HepG2 (cell line): ENCODE measurements around the gene TAF1C. TPM values are rescaled to one million over a fixed set of nuclear protein-coding genes. Genes with fewer than 3 reads are reported as not detected.
A peak's percentile ranks its signal among the peaks of the same experiment; 100 is the strongest.

Experiments used
- ATM ChIP-seq: fragments of 450-650 bp; IDR thresholded peaks from 2 replicates; pipeline ENCODE4 v1.7.1; 2017; ENCODE audit warnings: mild to moderate bottlenecking, borderline replicate concordance
- BHLHE40 ChIP-seq: IDR thresholded peaks from 2 replicates; pipeline ENCODE4 v1.6.1; 2011; ENCODE audit warnings: low read length, improper control_type of control experiment
- BORCS8-MEF2B ChIP-seq: sonication (generic); formaldehyde crosslinking; IDR thresholded peaks from 2 replicates; pipeline ENCODE4 v1.8.0; 2022; ENCODE audit warnings: mild to moderate bottlenecking, missing genetic modification reagents
- BRCA1 ChIP-seq: sonication (generic); formaldehyde crosslinking; IDR thresholded peaks from 2 replicates; pipeline ENCODE4 v1.4.0; 2020; ENCODE audit warnings: missing genetic modification reagents
- BRD4 ChIP-seq: sonication (generic); formaldehyde crosslinking; IDR thresholded peaks from 2 replicates; pipeline ENCODE4 v1.4.0; 2020; ENCODE audit warnings: missing genetic modification reagents
- HDAC2 ChIP-seq: sonication (generic); formaldehyde crosslinking; IDR thresholded peaks from 2 replicates; pipeline ENCODE4 v1.4.0; 2020; ENCODE audit warnings: missing genetic modification reagents
- IKZF5 ChIP-seq: IDR thresholded peaks from 2 replicates; pipeline ENCODE4 v1.6.1; 2018; ENCODE audit warnings: missing genetic modification reagents, mild to moderate bottlenecking, missing compliant biosample characterization
- KDM2A ChIP-seq: sonication (generic); formaldehyde crosslinking; IDR thresholded peaks from 2 replicates; pipeline ENCODE4 v1.4.0; 2020; ENCODE audit warnings: low read depth, missing genetic modification reagents, borderline replicate concordance
- KDM5B ChIP-seq: sonication (generic); formaldehyde crosslinking; IDR thresholded peaks from 2 replicates; pipeline ENCODE4 v1.4.0; 2020; ENCODE audit warnings: missing genetic modification reagents, mild to moderate bottlenecking, borderline replicate concordance
- NFKB2 ChIP-seq: sonication (generic); formaldehyde crosslinking; IDR thresholded peaks from 2 replicates; pipeline ENCODE4 v1.4.0; 2020; ENCODE audit warnings: missing genetic modification reagents, borderline replicate concordance
- NPAS2 ChIP-seq: sonication (generic); formaldehyde crosslinking; IDR thresholded peaks from 2 replicates; pipeline ENCODE4 v1.8.0; 2022; ENCODE audit warnings: mild to moderate bottlenecking, missing genetic modification reagents, borderline replicate concordance
- NR3C1 ChIP-seq: sonication (generic); formaldehyde crosslinking; IDR thresholded peaks from 2 replicates; pipeline ENCODE4 v1.4.0; 2020; ENCODE audit warnings: missing genetic modification reagents
- RARA ChIP-seq: IDR thresholded peaks from 2 replicates; pipeline ENCODE4 v1.6.1; 2016; ENCODE audit warnings: missing genetic modification reagents, missing compliant biosample characterization
- RXRA ChIP-seq: sonication (generic); formaldehyde crosslinking; IDR thresholded peaks from 2 replicates; pipeline ENCODE4 v1.5.1; 2020; ENCODE audit warnings: missing genetic modification reagents
- SAP130 ChIP-seq: IDR thresholded peaks from 2 replicates; pipeline ENCODE4 v1.6.1; 2016; ENCODE audit warnings: low read depth
- SRSF1 ChIP-seq: fragments of 200-400 bp; formaldehyde crosslinking; optimal IDR thresholded peaks from 2 replicates; pipeline ENCODE3; 2017; ENCODE audit warnings: mild to moderate bottlenecking, low read depth, low read length, moderate library complexity
- ZBTB44 ChIP-seq: sonication (generic); formaldehyde crosslinking; IDR thresholded peaks from 2 replicates; pipeline ENCODE4 v1.4.0; 2020; ENCODE audit warnings: missing genetic modification reagents
- ZFP82 ChIP-seq: sonication (generic); formaldehyde crosslinking; IDR thresholded peaks from 2 replicates; pipeline ENCODE4 v1.5.1; 2020; ENCODE audit warnings: mild to moderate bottlenecking, missing genetic modification reagents, borderline replicate concordance
- ZMAT3 ChIP-seq: sonication (generic); formaldehyde crosslinking; conservative IDR thresholded peaks from 2 replicates; pipeline ENCODE4 v1.7.0; 2021; ENCODE audit warnings: missing genetic modification reagents
- ZNF607 ChIP-seq: sonication (generic); formaldehyde crosslinking; IDR thresholded peaks from 2 replicates; pipeline ENCODE4 v1.5.1; 2020; ENCODE audit warnings: missing genetic modification reagents, mild to moderate bottlenecking, borderline replicate concordance
- ZNF704 ChIP-seq: sonication (generic); formaldehyde crosslinking; IDR thresholded peaks from 2 replicates; pipeline ENCODE4 v1.8.1; 2023; ENCODE audit warnings: mild to moderate bottlenecking, inconsistent platforms, moderate library complexity, missing genetic modification reagents, borderline replicate concordance
- ZNF816 ChIP-seq: sonication (generic); formaldehyde crosslinking; IDR thresholded peaks from 2 replicates; pipeline ENCODE4 v1.8.0; 2022; ENCODE audit warnings: missing genetic modification reagents, mild to moderate bottlenecking, borderline replicate concordance
- polyA plus RNA-seq, 8 experiments: library from polyadenylated mRNA; depleted of rRNA in 3 of 8; stranded (reverse) in 7 of 8; unstranded in 1 of 8; fragments of >200 nt; fragmentation: Illumina TruSeq in 4 of 8; extraction: Trizol in 4 of 8; gene quantifications; 2 replicates each; pipeline versions ENCODE4 v1.2.1 to v1.2.3, GENCODE V29; 2011 to 2016; ENCODE audit warnings: low read depth in 4 of 8, missing spikeins in 1 of 8, mixed read lengths in 1 of 8; ENCODE audit not compliant: insufficient read depth in 1 of 8
- total RNA-seq, 5 experiments: library from RNA; depleted of rRNA; stranded (reverse); fragments of >200 nt; fragmentation: Illumina TruSeq; extraction: Trizol; gene quantifications; 2 replicates each; pipeline ENCODE4 v1.2.3, GENCODE V29; 2016; ENCODE audit warnings: low read depth in 1 of 5
- TF ChIP-seq, protein P1 (sequence below): sonication (generic); formaldehyde crosslinking; conservative IDR thresholded peaks from 2 replicates; pipeline ENCODE4 v1.8.0; 2022; ENCODE audit warnings: mild to moderate bottlenecking, moderate library complexity, missing genetic modification reagents
- TF ChIP-seq, protein P2 (sequence below): sonication (generic); IDR thresholded peaks from 2 replicates; pipeline ENCODE4 v1.6.1; 2016; ENCODE audit warnings: low read depth, borderline replicate concordance

TAF1C gene
- total and polyA plus RNA-seq, 2 of the 13 experiments (the other 11 are each of a cell fraction or from before 2014, with no cell fraction given), result 15.6 to 20.8 TPM

DNA sequence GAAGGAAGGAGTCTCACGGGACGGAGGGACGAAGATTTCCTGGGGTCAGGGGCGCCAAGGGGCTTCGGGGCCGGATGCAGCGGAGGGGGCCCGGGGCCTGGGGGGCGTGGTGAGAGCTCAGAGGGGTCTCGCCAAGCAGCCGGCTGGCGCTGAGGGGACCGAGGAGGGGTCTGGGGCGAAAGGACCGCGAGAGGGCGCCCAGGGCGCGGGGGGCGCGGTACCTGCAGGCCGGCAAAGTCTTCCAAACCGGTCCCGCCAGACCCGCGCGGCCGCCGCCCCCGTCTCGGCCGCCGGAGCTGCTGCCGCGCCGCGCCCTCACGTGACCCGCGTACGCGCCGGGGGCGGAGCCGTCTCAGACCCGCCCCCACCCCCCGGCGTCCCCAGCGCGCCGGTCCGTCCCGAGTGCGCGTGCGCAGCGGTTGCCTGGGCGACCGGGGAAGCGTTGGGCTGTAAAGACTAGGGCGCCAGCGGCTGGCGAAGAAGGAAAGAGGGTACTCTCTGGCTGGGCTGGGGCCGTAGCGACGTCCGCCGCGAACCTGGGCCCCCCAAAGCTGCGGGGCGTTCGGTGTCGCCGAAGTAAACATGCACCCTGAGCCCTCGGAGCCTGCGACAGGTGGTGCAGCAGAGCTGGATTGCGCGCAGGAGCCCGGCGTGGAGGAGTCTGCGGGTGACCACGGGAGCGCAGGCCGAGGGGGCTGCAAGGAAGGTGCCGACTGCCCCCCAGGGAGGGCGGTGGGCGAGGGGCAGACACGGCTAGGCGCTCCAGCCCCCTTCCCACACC is 41.8 kb downstream of the TAF1C start, which contains the start of the genes DNAAF1 and HSDL1 (continued):
- TF ChIP-seq KDM5B (CRISPR knock-in tag) (peak; percentile 27; the same call in 1 of the 2 replicates), BORCS8-MEF2B (CRISPR knock-in tag) (peak; percentile 48; the same call in 1 of the 2 replicates), ZNF704 (CRISPR knock-in tag) (no peak; the same call in 1 of the 2 replicates), IKZF5 (CRISPR knock-in tag) (peak; percentile 61; the same call in 1 of the 2 replicates), ATM (no peak), BHLHE40 (peak; percentile 98), SRSF1 (peak; percentile 15), ZMAT3 (peak; percentile 52; the same call in 1 of the 2 replicates), SAP130 (CRISPR knock-in tag) (peak; percentile 99), BRD4 (CRISPR knock-in tag) (no peak; the same call in 1 of the 2 replicates), ZFP82 (CRISPR knock-in tag) (no peak), NFKB2 (CRISPR knock-in tag) (peak; percentile 75; the same call in 1 of the 2 replicates), BRCA1 (CRISPR knock-in tag) (no peak), ZBTB44 (CRISPR knock-in tag) (no peak), ZNF816 (no peak), RXRA (CRISPR knock-in tag) (peak; percentile 34; the same call in 1 of the 2 replicates), NPAS2 (CRISPR knock-in tag) (no peak), NR3C1 (CRISPR knock-in tag) (no peak), KDM2A (CRISPR knock-in tag) (peak; percentile 37), RARA (CRISPR knock-in tag) (no peak), HDAC2 (0 out of 2 replicates have a peak, but pooled peaks have one; percentile 21), ZNF607 (CRISPR knock-in tag) (peak; percentile 82)
- TF ChIP-seq, protein P1, sequence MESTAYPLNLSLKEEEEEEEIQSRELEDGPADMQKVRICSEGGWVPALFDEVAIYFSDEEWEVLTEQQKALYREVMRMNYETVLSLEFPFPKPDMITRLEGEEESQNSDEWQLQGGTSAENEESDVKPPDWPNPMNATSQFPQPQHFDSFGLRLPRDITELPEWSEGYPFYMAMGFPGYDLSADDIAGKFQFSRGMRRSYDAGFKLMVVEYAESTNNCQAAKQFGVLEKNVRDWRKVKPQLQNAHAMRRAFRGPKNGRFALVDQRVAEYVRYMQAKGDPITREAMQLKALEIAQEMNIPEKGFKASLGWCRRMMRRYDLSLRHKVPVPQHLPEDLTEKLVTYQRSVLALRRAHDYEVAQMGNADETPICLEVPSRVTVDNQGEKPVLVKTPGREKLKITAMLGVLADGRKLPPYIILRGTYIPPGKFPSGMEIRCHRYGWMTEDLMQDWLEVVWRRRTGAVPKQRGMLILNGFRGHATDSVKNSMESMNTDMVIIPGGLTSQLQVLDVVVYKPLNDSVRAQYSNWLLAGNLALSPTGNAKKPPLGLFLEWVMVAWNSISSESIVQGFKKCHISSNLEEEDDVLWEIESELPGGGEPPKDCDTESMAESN (CRISPR knock-in tag), result peak; percentile 84; the same call in 1 of the 2 replicates
- TF ChIP-seq, protein P2, sequence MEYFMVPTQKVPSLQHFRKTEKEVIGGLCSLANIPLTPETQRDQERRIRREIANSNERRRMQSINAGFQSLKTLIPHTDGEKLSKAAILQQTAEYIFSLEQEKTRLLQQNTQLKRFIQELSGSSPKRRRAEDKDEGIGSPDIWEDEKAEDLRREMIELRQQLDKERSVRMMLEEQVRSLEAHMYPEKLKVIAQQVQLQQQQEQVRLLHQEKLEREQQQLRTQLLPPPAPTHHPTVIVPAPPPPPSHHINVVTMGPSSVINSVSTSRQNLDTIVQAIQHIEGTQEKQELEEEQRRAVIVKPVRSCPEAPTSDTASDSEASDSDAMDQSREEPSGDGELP, result no peak
